Keratinocyte (primary cell): ENCODE results near the gene ABCA3.

Experiments
- EZH2 ChIP-seq: IDR thresholded peaks from one replicate; pipeline ENCODE4 v1.6.1; 2012; ENCODE audit warnings: inconsistent platforms, mild to moderate bottlenecking, low read length, moderate library complexity
- TF ChIP-seq, protein P1 (sequence below), 3 experiments: IDR thresholded peaks in 1 of 3; conservative IDR thresholded peaks in 1 of 3; optimal IDR thresholded peaks in 1 of 3; 2 replicates in 2 of 3; 3 replicates in 1 of 3; pipeline versions ENCODE3 to v1.5.1; 2011; ENCODE audit warnings: low read length in 3 of 3, mild to moderate bottlenecking in 3 of 3, moderate library complexity in 2 of 3, control low read depth in 1 of 3, inconsistent platforms in 1 of 3; ENCODE audit not compliant: insufficient read depth in 2 of 3; ENCODE audit errors: extremely low read depth in 1 of 3

DNA sequence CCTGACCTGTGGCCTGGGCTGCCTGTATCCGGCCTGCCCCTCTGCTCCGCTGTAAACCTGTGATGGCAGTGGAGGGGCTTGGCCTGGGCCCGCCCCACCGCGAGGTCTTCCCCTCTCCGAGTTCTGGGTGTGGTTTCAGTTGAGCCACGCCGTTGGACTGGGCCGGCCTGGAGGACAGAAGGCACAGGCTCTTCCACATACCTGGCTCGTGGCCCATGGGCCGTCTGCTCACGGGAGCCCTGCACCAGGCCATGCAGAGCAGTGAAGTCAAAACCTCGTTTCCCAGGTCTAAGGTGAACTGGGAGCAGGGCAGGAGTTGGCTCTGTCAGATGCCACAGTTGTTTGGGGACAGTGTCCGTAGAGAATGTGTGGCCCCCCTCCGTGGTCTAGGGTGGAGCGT is 67.0 kb downstream of the ABCA3 start:
- TF ChIP-seq, protein P1, sequence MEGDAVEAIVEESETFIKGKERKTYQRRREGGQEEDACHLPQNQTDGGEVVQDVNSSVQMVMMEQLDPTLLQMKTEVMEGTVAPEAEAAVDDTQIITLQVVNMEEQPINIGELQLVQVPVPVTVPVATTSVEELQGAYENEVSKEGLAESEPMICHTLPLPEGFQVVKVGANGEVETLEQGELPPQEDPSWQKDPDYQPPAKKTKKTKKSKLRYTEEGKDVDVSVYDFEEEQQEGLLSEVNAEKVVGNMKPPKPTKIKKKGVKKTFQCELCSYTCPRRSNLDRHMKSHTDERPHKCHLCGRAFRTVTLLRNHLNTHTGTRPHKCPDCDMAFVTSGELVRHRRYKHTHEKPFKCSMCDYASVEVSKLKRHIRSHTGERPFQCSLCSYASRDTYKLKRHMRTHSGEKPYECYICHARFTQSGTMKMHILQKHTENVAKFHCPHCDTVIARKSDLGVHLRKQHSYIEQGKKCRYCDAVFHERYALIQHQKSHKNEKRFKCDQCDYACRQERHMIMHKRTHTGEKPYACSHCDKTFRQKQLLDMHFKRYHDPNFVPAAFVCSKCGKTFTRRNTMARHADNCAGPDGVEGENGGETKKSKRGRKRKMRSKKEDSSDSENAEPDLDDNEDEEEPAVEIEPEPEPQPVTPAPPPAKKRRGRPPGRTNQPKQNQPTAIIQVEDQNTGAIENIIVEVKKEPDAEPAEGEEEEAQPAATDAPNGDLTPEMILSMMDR (optimal IDR thresholded peaks at IDR 0.05 in 1 of 3, IDR thresholded peaks at IDR 0.05 in 1 of 3, conservative IDR thresholded peaks at IDR 0.05 in 1 of 3; ENCODE audit: extremely low read depth in 1 of 3, insufficient read depth in 2 of 3, low read length in 3 of 3), result no peak
- TF ChIP-seq EZH2, result no peak
